ENCODE data around the gene RFC3.

DNA sequence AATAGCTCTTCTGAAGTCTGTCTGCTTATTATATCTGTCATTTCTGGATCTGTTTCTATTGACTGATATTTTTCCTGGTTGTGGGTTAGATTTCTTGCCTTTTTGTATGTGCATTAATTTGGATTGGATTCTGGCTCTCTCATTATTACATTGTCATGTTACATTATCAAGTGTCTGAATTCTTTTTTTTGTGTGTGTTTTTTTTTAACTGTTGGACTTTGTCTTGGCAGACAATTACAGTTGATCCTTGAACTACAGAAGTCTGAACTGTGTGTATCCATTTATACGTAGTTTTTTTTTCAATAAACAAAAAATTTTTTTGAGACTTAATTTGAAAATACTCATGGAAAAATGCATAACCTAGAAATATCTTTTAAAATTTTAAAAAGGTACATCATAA, 22.5 kb downstream of the RFC3 start:
- TF ChIP-seq CTCF (IDR thresholded peaks at IDR 0.05) = no peak
- TF ChIP-seq POLR2A (IDR thresholded peaks at IDR 0.05) = no peak
